Activated naive CD4-positive, alpha-beta T cell treated with anti-CD3 and anti-CD28 coated beads, Interleukin-2, amount 50 U/mL, for 16 hours (primary cell): ENCODE results near the gene POMP.

Experiments
- DNase-seq: peaks from one replicate; pipeline ENCODE4 v3.0.0-alpha.2; 2020

Gene POMP

GRCh38 chr13:28704282-28704681, 45.4 kb downstream of the POMP start:
- no peak for DNase-seq

- DNase-seq = no peak
Measured at GRCh38 chr13:28704919-28705318, 46.0 kb downstream of the POMP start.

- no peak for DNase-seq
Measured at GRCh38 chr13:28705461-28706083, 46.6 kb downstream of the POMP start.

GRCh38 chr13:28707629-28708427, 48.9 kb downstream of the POMP start:
- DNase-seq = no peak

- DNase-seq = no peak
Measured at GRCh38 chr13:28710161-28710560, 51.2 kb downstream of the POMP start.

GRCh38 chr13:28714651-28715050, 55.7 kb downstream of the POMP start:
- DNase-seq = no peak

- DNase-seq = no peak
Measured at GRCh38 chr13:28716511-28716910, 57.6 kb downstream of the POMP start.

- DNase-seq = no peak
Measured at GRCh38 chr13:28717170-28717569, 58.2 kb downstream of the POMP start.

GRCh38 chr13:28718196-28718542, 59.2 kb downstream of the POMP start:
- DNase-seq = no peak

GRCh38 chr13:28718543-28719226, 59.8 kb downstream of the POMP start, which contains the start of gene SLC46A3:
SLC46A3 (minus strand) TSS chr13:28718970; CDS start chr13:28717998, 972 bp downstream.
- peak; percentile 98 for DNase-seq

GRCh38 chr13:28719227-28720055, 60.5 kb downstream of the POMP start:
- DNase-seq = no peak

- no peak for DNase-seq
Measured at GRCh38 chr13:28723806-28724205, 64.9 kb downstream of the POMP start.

GRCh38 chr13:28725046-28725610, 66.2 kb downstream of the POMP start:
- no peak for DNase-seq
